ENCODE measurements around the gene NKTR.

The NKTR gene

DNA sequence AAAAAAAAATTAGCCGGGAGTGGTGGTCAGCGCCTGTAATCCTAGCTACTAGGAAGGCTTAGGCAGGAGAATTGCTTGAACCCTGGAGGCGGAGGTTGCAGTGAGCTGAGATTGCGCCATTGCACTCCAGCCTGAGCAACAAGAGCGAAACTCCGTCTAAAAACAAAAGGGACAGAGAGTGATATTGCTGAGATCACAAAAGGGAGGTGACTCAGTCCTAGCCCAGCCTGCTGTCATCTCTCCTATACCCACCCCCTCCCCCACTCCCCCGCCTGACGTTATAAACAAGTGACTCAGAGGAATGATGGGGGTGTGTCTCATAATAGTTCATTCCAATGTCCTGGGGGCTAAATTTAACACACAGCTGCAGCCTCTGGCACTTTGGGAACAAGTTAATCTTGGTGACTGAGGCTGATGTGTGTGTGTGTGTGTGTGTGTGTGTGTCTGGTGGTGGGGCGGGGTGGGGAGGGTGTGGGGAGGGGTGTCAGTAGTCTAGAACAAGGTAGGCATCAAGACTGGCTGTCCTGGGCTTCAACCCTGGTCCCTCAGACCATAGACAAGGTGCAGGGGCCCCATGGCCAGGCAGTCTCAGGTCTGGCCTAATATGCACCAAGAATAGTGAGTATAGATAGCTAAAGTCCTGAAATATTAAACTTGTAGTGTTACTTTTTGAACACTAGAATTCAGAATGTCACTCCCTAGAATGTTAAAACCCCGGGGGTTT, 83.6 kb downstream of the NKTR start:
- peak; percentile 83 for DNase-seq

DNA sequence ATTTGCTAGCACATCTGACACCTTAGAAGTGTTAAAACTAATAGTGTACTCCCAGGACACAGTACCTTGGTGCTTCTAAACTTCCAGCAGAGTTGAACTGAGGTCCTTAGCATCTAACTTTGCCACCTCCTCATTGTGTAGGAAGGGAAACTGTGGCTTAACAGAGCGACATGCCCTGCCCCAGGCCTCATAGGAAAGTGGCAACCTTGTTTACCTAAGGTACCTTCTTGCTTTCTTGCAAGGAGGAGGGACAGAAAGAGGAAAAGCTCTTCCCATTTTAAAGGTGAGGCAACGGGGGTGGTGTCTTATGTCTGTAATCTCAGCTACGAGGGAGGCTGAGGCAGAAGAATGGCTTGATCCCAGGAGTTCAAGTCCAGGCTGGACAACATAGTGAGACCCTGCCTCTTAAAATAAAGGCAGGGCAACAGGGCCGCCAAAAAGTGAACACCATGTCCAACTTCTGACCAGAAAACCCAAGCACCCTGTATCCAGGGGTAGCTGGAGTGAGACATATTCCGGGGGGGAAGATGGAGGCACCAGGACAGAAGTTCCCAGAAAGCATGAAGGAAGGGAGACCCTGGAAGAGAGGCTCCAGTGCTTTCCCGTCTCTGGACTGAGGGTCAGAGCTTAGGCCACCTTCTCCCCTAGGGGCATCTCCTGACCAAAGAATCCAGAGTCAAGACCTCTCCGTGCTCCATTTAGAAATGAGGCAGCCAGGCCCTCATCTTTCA, 84.3 kb downstream of the NKTR start:
- no peak for DNase-seq

DNA sequence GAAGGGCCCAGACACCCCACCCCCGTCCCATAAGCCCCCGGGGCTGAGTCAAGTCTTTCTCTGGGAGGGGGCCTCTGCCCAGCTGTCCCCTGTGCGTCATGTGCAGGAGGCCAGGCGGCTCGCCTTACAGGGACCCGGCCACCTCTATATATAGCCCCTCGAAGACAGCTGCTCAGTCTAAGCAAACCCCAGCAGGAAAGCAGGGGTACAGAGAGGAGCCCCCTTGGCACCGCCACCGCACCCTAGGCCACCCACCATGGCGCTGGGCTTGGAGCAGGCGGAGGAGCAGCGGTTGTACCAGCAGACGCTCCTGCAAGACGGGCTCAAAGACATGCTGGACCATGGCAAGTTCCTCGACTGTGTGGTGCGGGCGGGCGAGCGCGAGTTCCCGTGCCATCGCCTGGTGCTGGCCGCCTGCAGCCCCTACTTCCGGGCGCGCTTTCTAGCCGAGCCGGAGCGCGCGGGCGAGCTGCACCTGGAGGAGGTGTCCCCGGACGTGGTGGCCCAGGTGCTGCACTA, 84.9 kb downstream of the NKTR start, which contains the start of gene KLHL40:
Gene KLHL40, plus strand, starts transcription at position 175 of the 519 bp plus-strand sequence. Its CDS starts 82 bp downstream, at position 257.
- no peak for DNase-seq

DNA sequence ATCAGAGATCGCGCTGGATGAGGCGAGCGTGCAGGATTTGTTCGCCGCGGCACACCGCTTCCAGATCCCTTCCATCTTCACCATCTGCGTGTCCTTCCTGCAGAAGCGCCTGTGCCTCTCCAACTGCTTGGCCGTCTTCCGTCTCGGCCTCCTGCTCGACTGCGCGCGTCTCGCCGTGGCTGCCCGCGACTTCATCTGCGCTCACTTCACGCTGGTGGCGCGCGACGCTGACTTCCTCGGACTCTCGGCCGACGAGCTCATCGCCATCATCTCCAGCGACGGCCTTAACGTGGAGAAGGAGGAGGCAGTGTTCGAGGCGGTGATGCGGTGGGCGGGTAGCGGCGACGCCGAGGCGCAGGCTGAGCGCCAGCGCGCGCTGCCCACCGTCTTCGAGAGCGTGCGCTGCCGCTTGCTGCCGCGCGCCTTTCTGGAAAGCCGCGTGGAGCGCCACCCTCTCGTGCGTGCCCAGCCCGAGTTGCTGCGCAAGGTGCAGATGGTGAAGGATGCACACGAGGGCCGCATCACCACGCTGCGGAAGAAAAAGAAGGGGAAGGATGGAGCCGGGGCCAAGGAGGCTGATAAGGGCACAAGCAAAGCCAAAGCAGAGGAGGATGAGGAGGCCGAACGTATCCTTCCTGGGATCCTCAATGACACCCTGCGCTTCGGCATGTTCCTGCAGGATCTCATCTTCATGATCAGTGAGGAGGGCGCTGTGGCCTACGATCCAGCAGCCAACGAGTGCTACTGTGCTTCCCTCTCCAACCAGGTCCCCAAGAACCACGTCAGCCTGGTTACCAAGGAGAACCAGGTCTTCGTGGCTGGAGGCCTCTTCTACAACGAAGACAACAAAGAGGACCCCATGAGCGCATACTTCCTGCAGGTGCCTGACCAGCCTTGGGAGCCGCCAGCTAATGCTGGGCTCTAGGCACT, 85.7 kb downstream of the NKTR start:
- DNase-seq, result no peak

DNA sequence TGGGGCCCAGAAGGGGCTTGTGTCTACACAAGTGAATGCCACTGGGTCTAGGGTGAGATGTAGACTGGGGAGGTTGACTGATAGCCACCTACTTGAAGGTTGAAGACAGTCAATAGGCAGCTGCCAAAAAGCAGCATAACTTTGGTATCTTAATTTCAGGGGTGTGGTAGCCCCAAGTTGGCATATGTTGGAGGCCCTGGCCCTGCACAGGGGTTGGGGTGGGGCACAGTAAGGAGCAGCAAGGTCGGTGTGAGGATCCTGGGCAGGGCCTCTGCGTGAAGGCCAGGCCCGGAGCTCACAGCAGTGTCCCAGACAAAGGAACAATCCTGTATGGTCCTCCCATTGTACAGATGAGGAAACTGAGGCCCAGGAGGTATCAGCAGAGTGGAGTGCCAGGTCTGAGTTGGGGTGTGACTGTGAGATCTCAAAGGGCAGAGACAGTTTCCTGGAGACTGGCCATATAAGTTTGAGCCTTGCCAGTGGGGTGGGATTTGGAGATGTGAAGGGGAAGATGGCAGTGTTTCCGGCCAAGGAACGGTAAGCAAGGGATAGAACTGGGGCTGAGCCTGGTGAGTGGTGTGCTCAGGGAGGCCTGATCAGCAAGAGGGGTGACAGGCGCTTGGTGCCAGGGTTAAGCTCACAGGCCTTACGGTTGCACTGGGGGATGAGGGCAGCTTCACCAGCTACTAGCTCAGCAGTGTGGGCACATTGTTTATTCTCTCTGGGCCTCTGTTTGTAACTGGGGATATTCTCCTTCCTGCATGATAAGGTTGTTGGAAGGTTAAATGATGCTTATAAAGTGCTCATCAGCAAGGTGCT, 86.6 kb downstream of the NKTR start:
- DNase-seq, result no peak

DNA sequence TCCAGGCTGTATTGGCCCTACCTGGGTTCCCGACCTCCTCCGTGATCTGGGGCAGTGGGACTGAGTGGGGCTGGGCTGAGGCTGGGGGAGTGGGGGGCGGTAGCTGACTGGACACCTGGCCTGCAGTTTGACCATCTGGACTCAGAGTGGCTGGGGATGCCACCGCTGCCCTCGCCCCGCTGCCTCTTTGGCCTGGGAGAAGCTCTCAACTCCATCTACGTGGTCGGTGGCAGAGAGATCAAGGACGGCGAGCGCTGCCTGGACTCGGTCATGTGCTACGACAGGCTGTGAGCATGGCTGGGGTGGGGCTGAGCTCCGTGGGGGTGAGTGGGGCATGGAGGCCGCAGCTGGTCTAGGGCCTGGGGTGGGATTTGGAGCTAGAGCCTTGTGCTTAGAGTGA, 87.5 kb downstream of the NKTR start:
- no peak for DNase-seq

DNA sequence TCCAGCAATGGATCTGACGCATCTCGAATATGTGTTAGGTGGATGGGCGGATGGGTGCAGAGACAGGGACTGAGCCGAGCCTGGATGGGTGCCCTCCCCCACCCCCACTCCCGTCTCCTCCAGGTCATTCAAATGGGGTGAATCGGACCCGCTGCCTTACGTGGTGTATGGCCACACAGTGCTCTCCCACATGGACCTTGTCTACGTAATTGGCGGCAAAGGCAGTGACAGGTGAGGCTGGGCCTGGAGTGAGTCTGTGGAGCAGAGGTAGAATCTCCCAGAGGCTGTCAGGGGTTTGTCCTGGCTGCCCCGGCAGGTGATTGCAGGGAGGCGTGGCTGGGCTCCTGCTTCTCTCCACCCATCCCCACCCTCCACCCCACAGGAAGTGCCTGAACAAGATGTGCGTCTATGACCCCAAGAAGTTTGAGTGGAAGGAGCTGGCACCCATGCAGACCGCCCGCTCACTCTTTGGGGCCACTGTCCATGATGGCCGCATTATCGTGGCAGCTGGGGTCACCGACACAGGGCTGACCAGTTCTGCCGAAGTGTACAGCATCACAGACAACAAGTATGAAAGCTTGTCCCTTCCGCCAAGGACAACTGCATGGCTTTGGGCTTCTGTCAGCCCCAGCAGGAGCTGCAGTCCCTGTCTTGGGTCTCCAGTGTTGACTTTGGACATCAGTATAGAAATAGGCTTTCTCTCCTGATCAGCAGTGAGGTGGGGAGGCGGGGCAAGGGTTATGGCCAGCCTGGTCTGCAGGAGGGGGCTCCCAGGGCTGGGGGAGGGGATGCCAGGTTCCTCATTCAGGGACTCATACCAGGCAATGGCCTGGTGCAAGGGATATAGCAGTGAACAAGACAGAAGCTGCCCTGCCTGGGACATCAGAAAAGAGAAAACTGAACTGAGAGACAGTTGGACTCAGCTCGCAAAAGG, 88.3 kb downstream of the NKTR start:
- no peak for DNase-seq

DNA sequence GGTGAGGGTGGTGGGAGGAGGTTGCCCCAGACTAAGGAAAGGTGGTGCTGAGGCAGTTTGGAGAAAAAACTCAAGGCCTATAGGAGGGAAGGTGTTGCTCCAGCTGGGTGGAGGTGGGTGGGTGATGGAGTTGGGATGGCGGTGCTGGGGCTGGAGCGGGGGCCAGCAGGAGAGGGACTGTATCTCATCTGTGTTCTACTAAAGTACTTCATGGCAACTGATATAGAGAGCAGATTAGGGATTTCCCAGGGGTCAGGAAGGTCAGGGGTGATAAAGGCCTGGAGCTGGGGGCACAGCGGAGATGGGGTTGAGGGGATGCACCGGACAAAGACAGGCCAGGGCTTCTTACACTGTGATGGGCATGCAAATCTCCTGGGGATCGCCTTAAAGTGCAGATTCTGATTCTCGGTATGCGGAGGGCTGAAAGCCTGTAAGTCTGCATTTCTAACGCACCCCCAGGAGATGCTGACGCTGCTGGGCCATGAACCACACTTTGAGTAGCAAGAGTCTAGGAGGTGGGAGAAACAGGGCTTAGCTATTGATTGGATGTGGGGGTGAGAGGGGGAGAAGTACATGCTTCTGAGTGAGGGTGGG, 89.0 kb downstream of the NKTR start:
- no peak for DNase-seq

DNA sequence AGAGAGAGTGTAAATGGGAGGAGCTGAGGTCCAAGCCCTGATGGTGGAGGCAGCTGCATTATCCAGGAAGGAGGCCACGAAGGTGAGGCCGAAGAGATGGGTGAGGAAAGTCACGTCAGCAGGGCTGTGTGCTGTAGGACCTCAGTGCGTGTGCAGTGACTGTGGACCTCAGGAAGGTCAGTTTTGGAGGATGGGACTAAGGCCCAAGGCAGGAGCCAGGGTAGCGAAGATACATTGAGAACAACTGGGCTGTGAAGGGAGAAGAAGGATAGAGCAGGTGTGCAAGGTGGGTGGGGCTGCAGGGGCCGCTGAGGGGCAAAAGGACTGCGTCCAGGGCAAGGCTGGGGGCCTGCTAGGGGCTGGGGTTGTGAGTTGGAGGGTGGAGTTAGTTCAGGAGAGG, 89.7 kb downstream of the NKTR start:
- DNase-seq, result no peak

DNA sequence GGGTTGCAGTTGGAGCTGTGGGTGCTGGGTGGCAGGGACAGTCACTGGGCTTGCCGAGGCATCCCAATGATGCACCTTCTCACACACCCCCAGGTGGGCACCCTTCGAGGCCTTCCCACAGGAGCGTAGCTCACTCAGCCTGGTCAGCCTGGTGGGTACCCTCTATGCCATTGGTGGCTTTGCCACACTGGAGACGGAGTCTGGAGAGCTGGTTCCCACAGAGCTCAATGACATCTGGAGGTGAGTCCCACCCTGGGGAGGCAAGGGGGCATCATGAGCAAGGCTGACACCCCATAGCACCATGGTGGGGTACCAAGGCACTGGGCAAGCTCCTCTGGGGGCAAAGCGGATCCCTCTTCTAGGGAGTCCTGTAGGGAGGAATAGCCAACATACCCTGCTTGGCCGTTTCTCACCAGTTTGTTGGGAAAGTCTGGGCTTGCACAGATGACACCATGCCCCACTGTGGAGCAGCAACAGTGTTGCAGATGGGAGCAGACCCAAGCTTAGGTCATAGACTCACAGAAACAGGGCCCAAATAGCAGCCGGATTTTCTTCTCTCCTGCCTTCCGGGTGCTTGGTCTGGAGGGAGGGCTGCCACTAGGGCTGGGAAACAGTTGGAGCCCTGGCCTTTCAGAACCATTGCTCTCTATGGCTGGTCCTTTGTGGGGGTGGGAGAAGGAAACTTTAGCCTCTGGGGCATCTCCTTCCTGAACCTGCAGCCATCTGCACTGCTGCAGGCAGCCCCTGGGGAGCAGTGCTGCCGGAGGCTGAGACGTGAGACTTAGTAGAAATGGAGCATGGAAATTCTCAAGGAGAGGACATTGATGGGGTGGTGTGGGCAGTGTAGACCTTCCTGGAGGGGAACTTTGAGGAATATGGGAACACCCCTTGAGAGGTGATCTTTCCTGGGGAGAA, 90.5 kb downstream of the NKTR start:
- DNase-seq, result no peak

DNA sequence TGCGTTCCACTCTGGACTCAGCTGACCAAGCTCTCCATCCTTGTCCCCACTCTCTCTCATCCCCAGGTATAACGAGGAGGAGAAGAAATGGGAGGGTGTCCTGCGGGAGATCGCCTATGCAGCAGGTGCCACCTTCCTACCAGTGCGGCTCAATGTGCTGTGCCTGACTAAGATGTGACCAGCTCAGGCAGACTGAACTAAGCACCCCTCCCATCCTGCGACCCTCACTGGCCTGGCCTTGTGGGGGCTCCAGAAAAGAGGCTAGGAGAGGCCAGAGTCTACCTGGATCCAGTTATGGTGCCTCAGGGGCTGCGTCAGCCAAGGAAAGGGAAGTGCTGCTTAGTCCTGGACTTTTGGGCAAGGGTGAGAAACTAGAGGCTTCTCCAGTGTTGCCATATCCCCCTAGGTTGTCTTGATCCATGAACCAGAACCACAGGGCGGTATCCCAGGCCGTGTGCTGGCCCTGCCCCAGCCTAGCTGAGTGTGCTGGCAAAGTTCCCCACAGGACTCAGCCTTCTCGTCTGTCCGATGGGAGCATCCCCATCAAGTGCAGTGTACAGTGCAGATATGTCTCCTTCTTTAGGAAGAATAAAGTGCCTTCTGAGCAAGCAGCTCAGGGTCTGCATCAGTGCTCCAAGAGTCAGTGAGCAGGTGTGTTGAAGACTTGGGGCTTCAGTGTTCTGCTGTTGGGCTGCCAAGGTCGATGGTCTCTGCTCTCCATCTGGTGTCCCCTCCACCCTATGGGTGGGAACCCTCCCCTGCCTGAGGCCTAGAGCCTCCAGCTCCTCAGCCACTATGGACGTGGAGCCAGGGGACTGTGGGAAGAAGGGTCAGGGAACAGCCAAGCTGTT, 91.6 kb downstream of the NKTR start:
- DNase-seq, result no peak

DNA sequence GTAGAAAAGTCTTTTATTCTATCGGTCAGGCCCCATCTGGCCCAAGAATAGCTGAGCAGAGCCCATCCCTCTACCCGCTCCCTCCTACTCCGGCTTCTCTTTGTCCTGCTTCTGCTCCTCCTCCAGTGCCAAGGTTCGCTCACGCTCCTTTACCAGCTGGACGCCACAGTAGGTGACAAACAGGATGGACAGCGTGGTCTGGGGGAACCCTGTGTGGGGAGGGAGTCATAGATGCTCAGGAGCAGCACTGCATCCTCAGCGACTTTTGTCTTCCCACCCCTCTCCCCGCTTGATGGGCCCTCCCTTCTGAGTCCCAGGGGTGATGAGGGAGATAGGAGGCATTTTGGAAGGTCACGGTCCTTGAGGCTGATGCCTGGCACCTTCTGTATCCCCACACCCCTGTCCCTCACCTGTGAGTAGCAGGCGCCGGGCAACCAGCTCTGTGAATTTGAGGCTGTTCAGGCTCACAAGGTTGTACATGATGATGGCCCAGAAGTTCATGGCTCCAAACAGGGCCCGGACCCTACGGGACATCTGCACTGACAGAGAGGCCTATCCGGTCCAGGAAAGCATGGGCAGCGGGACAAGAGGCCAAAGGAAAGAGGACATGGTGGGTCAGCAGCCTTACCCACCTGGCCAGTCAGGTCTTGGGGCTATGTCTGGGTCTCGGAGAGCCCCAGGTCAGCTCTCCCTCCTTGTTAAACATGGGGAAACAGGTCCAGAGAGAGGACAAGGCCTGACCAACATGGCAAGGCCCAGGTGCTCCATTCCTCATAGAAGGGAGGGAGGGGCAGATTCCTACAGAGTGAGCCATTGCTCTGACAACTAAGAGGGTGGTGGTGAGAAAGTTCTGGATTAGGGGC, 92.4 kb downstream of the NKTR start:
- no peak for DNase-seq

DNA sequence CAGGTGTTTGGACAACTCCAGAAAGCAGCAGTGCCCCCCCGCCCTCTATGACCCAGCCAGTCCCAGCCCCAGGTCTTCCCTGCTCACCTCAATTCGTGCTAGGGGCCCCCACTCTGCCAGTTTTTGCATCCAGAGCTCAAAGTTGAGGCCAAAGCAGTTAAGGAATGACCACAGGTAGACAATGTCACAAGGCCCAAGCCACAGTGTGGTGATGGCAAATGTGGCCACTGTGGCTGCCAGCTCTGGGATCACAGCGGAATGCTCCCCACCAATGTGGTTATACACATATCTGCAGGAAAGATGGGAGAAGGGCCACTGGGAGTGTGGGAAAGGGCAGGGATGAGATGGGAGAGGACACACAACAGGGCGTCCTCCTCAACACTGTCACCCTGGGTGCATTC, 93.0 kb downstream of the NKTR start:
- DNase-seq, result no peak

DNA sequence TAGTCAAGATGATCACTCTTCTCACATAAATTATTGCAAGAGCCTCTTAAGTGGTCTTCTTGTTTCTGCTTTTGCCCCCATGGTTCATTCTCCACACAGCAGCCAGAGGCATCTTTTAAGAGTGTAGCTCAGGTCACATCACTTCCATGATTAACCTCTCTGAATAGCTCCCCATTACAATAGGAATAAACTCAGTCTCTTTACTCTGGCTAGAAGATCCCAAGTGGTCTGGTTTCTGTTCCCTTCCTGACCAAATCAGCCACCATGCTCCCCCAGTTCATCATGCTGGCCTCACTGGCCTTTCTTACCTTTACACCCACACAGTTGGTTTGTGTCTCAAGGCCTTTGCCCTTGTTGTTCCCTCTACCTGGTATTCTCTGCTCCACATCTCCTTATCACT, 93.9 kb downstream of the NKTR start:
- DNase-seq, result no peak

DNA sequence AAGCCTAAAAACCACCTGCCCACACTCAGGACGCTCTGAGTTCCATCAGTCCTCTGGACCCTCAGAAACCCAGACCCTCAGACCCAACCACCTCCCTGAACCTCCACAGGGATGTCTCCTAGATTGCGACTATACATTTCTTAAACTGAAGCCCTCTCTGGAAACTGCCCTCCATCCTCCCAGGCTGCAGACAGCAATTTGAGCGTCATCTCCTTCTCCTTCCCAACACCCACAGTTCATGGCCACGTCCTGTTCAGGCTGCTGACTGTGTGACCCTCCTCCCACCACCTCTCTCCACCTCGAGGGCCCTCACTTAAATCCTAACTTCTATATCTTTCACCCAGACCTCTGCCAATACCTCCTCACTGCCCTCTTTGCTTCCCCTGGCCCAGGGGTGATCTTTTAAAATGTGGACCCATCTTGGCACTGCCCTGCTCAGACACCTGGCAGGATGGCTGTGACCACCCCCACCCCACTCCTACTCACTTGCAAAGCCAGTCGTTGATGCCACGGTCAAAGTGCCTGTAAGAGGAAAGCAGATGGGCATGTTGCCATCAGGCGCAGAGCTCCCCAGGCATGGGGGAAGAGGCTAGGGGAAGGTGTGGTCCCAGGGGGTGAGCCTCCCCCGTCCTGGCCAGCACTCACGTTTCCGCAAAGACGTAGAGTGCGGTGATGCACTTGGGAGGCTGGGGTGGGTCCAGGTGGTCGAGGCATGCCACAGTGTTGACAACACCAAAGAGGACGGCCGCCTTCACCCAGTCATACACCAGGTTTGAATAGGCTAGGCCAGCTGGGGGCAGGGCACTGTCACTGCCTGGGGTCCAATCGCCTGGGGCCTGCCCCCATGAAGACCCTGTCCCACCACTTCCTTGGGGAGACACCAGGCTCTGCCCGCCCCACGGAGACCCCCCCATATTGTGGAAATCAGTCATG, 96.1 kb downstream of the NKTR start:
- peak; percentile 37 for DNase-seq

DNA sequence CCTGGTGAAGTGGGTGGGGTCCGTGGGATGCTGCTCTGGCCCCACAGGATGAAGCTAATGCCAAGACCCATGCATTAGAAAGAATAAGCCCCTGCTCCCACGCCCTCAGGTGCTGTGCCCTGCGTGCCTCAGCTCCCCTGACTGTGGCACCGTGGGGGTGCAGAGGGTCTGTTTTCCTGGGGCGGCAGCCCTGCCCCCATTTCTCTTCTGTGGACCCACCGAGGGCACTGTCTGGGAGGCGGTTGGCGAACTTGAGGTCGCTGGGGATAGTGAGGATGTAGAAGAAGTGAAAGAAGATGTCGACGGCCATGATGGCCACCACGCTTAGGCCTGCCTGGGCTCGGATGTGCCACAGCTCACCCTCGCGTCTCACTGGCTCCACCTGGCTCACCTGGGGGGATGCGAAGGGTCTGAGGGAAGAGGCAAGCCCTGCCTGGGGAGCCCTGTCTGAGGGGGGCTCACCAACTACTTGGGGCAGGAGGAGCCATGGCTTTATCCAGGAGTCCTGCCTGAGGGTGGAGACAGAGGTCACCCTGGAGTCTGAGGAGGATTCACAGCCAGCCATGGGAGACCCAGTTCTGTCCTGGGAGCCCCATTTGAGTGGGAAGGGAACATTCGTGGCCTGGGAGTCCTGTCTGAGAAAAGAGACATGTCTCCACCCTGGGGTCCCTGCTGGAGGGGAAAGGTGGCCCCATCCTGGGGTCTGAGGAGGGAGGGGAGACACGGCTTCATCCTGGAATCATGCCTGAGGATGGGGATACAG, 97.0 kb downstream of the NKTR start:
- no peak for DNase-seq
